A549 (cell line): Measurements from ENCODE around the gene POP4. TPM values are rescaled to one million over a fixed set of nuclear protein-coding genes. Genes with fewer than 3 reads are reported as not detected.

Experiments used
- ATAC-seq, 2 experiments: fragments of 200-7000 bp in 1 of 2; fragments of >200 bp in 1 of 2; cut with Nextera tagmentation in 1 of 2; cut with Tn5 transposase in 1 of 2; 3 replicates each; pipeline versions ENCODE4 v1.8.0 to v1.9.1; 2018 to 2020; ENCODE audit warnings: mild to moderate bottlenecking in 1 of 2, moderate library complexity in 1 of 2
- CTCF ChIA-PET: fragments of 300-600 bp; sonication (Branson Sonifier 250); formaldehyde crosslinking; extraction: SDS; loops from one replicate; lab custom pipeline; 2021; ENCODE audit warnings: antibody characterized with exemption, inconsistent platforms; lab: Yijun Ruan, JAX
- POLR2A ChIA-PET: fragments of 350-600 bp; formaldehyde crosslinking; extraction: SDS; loops from one replicate; lab custom pipeline; 2021; ENCODE audit warnings: antibody characterized with exemption, inconsistent platforms; lab: Yijun Ruan, JAX
- DNase-seq, 2 experiments: peaks; one replicate each; pipeline versions ENCODE4 v3.0.0 to v3.0.0-alpha.2; 2011 to 2016; ENCODE audit warnings: low read depth in 1 of 2, low spot score in 1 of 2
- FAIRE-seq: peaks from 2 replicates; lab custom pipeline; 2011; peaks lifted over from hg19 to GRCh38; lab: Jason Lieb, UNC
- H3K27ac ChIP-seq, 2 experiments: fragments of >200 bp; sonication (Bioruptor Twin); formaldehyde crosslinking; 3 replicates each; pipeline ENCODE4 v1.5.1; 2016 to 2017
- H3K4me1 ChIP-seq: fragments of >200 bp; sonication (Bioruptor Twin); formaldehyde crosslinking; 3 replicates; pipeline ENCODE4 v1.6.1; 2016
- H3K4me2 ChIP-seq: fragments of >200 bp; sonication (Bioruptor Twin); formaldehyde crosslinking; 3 replicates; pipeline ENCODE4 v1.6.1; 2016
- H3K4me3 ChIP-seq: fragments of >200 bp; sonication (Bioruptor Twin); formaldehyde crosslinking; 3 replicates; pipeline ENCODE4 v1.5.1; 2016
- H3K9me3 ChIP-seq: fragments of >200 bp; sonication (Bioruptor Twin); formaldehyde crosslinking; 3 replicates; pipeline ENCODE4 v1.6.1; 2016
- EHMT2 ChIP-seq: fragments of 200-600 bp; sonication (generic); IDR thresholded peaks from 2 replicates; pipeline ENCODE4 v1.6.1; 2016; ENCODE audit warnings: antibody characterized with exemption, low read depth, mild to moderate bottlenecking, moderate library complexity
- JUN ChIP-seq, 2 experiments: fragments of >200 bp; sonication (Bioruptor Twin); formaldehyde crosslinking; IDR thresholded peaks; 2 replicates in 1 of 2; 3 replicates in 1 of 2; pipeline ENCODE4 v1.6.1; 2016 to 2017
- NPAS2 ChIP-seq: fragments of 250-450 bp; sonication (Bioruptor Pico); IDR thresholded peaks from 2 replicates; pipeline ENCODE4 v1.8.0; 2022; ENCODE audit warnings: mild to moderate bottlenecking, moderate library complexity, borderline replicate concordance
- PHF8 ChIP-seq: fragments of 200-600 bp; sonication (generic); IDR thresholded peaks from 2 replicates; pipeline ENCODE4 v1.6.1; 2016; ENCODE audit warnings: low read depth, mild to moderate bottlenecking, antibody characterized with exemption, moderate library complexity, borderline replicate concordance
- POLR2A ChIP-seq: IDR thresholded peaks from 2 replicates; pipeline ENCODE4 v1.6.1; 2012; ENCODE audit warnings: mild to moderate bottlenecking, low read length
- POLR2AphosphoS2 ChIP-seq: conservative IDR thresholded peaks from 2 replicates; pipeline ENCODE4 v1.6.1; 2012; ENCODE audit warnings: low read length, improper control_type of control experiment, inconsistent platforms
- RAD21 ChIP-seq, 2 experiments: fragments of >200 bp in 1 of 2; sonication (Bioruptor Twin) in 1 of 2; formaldehyde crosslinking in 1 of 2; IDR thresholded peaks in 1 of 2; conservative IDR thresholded peaks in 1 of 2; 2 replicates in 1 of 2; 3 replicates in 1 of 2; pipeline ENCODE4 v1.6.1; 2012 to 2018; ENCODE audit warnings: inconsistent platforms in 1 of 2
- RNF2 ChIP-seq: fragments of 200-600 bp; sonication (generic); IDR thresholded peaks from 2 replicates; pipeline ENCODE4 v1.6.1; 2016; ENCODE audit warnings: low read depth, mild to moderate bottlenecking, antibody characterized with exemption, moderate library complexity, borderline replicate concordance
- SMC3 ChIP-seq: fragments of >200 bp; sonication (Bioruptor Twin); formaldehyde crosslinking; IDR thresholded peaks from 3 replicates; pipeline ENCODE4 v1.6.1; 2018; ENCODE audit warnings: inconsistent platforms
- TFCP2L1 ChIP-seq: fragments of 250-450 bp; sonication (Bioruptor Pico); IDR thresholded peaks from 2 replicates; pipeline ENCODE4 v1.5.0; 2021; ENCODE audit warnings: mild to moderate bottlenecking
- ZFP36 ChIP-seq: fragments of 450-650 bp; IDR thresholded peaks from 2 replicates; pipeline ENCODE4 v1.6.1; 2014; ENCODE audit warnings: borderline replicate concordance; ENCODE audit not compliant: partially characterized antibody
- WGBS: methylation state at CpG from one replicate; pipeline ENCODE4 v1.1.6; 2017; ENCODE audit errors: missing lambda C conversion rate; 5-methylcytosine and 5-hydroxymethylcytosine counted together
- polyA plus RNA-seq, 4 experiments: library from polyadenylated mRNA; depleted of rRNA in 3 of 4; stranded (reverse); fragments of >200 nt; fragmentation: RNase III in 1 of 4; extraction: RNeasy Plus Mini Kit Qiagen cat#74134 plus additional on column Dnase treatment in 1 of 4; gene quantifications; 2 replicates in 3 of 4; 3 replicates in 1 of 4; pipeline ENCODE4 v1.2.3, GENCODE V29; 2011 to 2017
- TF ChIP-seq, protein P1 (sequence below): IDR thresholded peaks from 2 replicates; pipeline ENCODE4 v1.6.1; 2012; ENCODE audit warnings: low read depth, borderline replicate concordance
- TF ChIP-seq, protein P2 (sequence below): fragments of >200 bp; sonication (Bioruptor Twin); formaldehyde crosslinking; IDR thresholded peaks from 3 replicates; pipeline ENCODE4 v1.5.1; 2016
- TF ChIP-seq, protein P3 (sequence below): IDR thresholded peaks from 2 replicates; pipeline ENCODE4 v1.6.1; 2012

POP4 gene
- polyA plus RNA-seq, 2 of the 4 experiments (the other 2 are of a cell fraction) = 202 to 208 TPM

DNA sequence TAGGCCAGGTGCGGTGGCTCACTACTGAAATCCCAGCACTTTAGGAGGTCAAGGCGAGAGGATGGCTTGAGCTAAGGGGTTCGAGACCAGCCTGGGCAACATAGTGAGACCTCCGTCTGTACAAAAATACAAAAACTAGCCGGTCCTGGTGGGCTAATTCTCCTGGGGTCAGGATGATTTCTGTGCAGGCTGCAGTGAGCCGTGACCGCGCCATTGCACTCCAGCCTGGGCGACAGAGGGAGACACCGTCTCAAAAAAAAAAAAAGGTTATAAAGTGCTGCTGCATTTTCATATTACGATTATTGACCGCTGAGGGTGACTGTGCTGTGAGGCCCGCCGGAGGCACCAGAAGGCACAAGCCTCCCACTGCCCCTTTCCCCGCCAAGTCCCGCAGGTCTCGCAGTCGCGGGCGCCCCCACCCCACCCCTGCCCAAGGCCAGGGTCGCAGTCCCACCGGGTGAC is 58.7 kb downstream of the POP4 start:
- Histone ChIP-seq H3K4me3 (peak overlapping the region; percentile 82), H3K4me1 (peaks cover 19% of the 10 kb centered on the region), H3K27ac (peak overlapping the region; percentile 74 to 86), H3K4me2 (peak overlapping the region; percentile 99)
- 41% methylated on average over 20 of the region's 22 CpGs for WGBS
- FAIRE-seq = no peak
- CTCF ChIA-PET = interaction anchor here (0.7 to 8.5 kb wide), 8 partner anchors 13 to 210 kb away, joined by 3 to 122 read pairs (median 4); partner anchors contain the start of genes C19orf12 and POP4
- DNase-seq = no peak
- TF ChIP-seq ZFP36 (no peak), POLR2AphosphoS2 (no peak), PHF8 (0 out of 2 replicates have a peak, but pooled peaks have one; percentile 11), SMC3 (peak; percentile 7; the same call in 1 of the 3 replicates), RAD21 (conservative IDR thresholded peaks at IDR 0.05 in 1 of 2, IDR thresholded peaks at IDR 0.05 in 1 of 2) (no peak)
- TF ChIP-seq, protein P1, sequence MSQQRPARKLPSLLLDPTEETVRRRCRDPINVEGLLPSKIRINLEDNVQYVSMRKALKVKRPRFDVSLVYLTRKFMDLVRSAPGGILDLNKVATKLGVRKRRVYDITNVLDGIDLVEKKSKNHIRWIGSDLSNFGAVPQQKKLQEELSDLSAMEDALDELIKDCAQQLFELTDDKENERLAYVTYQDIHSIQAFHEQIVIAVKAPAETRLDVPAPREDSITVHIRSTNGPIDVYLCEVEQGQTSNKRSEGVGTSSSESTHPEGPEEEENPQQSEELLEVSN = no peak
- TF ChIP-seq, protein P2, sequence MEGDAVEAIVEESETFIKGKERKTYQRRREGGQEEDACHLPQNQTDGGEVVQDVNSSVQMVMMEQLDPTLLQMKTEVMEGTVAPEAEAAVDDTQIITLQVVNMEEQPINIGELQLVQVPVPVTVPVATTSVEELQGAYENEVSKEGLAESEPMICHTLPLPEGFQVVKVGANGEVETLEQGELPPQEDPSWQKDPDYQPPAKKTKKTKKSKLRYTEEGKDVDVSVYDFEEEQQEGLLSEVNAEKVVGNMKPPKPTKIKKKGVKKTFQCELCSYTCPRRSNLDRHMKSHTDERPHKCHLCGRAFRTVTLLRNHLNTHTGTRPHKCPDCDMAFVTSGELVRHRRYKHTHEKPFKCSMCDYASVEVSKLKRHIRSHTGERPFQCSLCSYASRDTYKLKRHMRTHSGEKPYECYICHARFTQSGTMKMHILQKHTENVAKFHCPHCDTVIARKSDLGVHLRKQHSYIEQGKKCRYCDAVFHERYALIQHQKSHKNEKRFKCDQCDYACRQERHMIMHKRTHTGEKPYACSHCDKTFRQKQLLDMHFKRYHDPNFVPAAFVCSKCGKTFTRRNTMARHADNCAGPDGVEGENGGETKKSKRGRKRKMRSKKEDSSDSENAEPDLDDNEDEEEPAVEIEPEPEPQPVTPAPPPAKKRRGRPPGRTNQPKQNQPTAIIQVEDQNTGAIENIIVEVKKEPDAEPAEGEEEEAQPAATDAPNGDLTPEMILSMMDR = peak; percentile 26; the same call in 2 of the 3 replicates
- TF ChIP-seq, all 56 proteins: peak for 3
- POLR2A ChIA-PET = interaction anchor here (0.9 to 5.3 kb wide), 4 partner anchors 17 to 59 kb away, joined by 3 to 51 read pairs (median 8); partner anchors contain the start of genes C19orf12 and POP4
- H3K9me3 ChIP-seq = no peaks in the 10 kb centered on the region
- peak; percentile 32 to 57 for ATAC-seq

DNA sequence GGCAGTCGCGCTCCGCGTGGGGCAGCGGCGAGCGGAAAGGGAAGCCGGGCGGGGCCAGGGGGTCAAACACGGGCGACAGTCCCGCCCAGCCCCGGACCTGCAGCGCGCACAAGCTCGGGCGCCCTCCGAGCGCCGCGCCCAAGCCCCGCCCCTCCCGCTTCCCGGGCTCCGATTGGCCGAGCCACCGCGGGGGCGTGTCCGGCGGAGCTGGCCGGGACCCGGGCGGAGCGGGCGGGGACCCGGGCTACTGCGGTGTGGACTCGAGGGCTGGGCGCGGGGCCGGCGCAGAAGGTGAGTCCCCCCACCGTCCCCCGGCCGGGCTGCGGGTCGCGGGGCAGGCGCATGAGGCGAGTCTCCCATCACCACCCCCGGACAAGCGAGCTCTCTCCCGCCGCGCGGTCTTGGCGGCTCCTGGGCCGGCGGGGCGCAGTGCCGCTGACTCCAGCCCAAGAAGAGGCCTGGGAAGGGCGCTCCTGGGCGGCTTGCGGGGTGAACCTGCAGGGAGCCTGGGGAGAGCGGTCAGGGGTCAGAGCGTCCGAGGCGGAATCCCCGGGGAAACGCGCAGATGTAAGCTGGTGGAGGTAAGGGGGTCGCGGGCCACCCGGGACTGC is 59.2 kb downstream of the POP4 start, which contains the start of gene PLEKHF1:
Gene PLEKHF1, plus strand, starts transcription at position 247 of the 611 bp plus-strand sequence. CDS start 8,379 bp downstream, outside the sequence.
- Histone ChIP-seq H3K4me2 (peak within 1 kb of the TSS; percentile 99), H3K4me3 (peak within 1 kb of the TSS; percentile 82), H3K27ac (peak within 1 kb of the TSS; percentile 74 to 86), H3K4me1 (peaks cover 19% of the 10 kb centered on the region), H3K9me3 (no peaks in the 10 kb centered on the region)
- CTCF ChIA-PET = interaction anchor here (0.7 to 8.5 kb wide), 8 partner anchors 12 to 209 kb away, joined by 3 to 122 read pairs (median 4); partner anchors contain the start of genes C19orf12 and POP4
- POLR2A ChIA-PET = interaction anchor here (0.9 to 5.3 kb wide), 4 partner anchors 16 to 59 kb away, joined by 3 to 51 read pairs (median 8); partner anchors contain the start of genes C19orf12 and POP4
- peak; percentile 87 to 97 for ATAC-seq
- WGBS = 2% methylated on average over 26 of the region's 75 CpGs
- peak; percentile 13 for FAIRE-seq
- TF ChIP-seq NPAS2 (no peak), TFCP2L1 (CRISPR knock-in tag) (0 out of 2 replicates have a peak, but pooled peaks have one; percentile 56), POLR2A (peak; percentile 35; the same call in 1 of the 2 replicates), RNF2 (0 out of 2 replicates have a peak, but pooled peaks have one; percentile 38), JUN (IDR thresholded peaks at IDR 0.05) (peak in 1 of 2 experiments; percentile 47; a peak in 1 of 5 replicates), EHMT2 (no peak)
- TF ChIP-seq, protein P2 = no peak
- TF ChIP-seq, protein P1 = peak; percentile 38
- TF ChIP-seq, protein P3, sequence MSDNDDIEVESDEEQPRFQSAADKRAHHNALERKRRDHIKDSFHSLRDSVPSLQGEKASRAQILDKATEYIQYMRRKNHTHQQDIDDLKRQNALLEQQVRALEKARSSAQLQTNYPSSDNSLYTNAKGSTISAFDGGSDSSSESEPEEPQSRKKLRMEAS = peak; percentile 58
- DNase-seq = peak; percentile 85 to 98
